Gastrocnemius medialis (tissue), 4 donors: ENCODE measurements around the gene KCTD7. TPM values are rescaled to one million over a fixed set of nuclear protein-coding genes. Genes with fewer than 3 reads are reported as not detected.
"Not testable (repeated sequence)": the region's sequence is repeated elsewhere in the genome, so short reads cannot be mapped to it uniquely, and the experiment has no call there.

ENCODE experiments used
- ATAC-seq, 2 donors: fragments of 150-250 bp; one replicate each; pipeline ENCODE4 v1.9.1; 2016
- DNase-seq, 2 donors: peaks; one replicate each; pipeline ENCODE4 v3.0.0-alpha.2; 2019
- H3K27ac ChIP-seq, 4 donors: fragments of 200-600 bp; sonication (generic); 1 replicate in 1 of 4; 2 replicates in 3 of 4; pipeline ENCODE4 v1.5.1; 2016 to 2018; ENCODE audit warnings: mild to moderate bottlenecking in 2 of 4, moderate library complexity in 1 of 4
- H3K27me3 ChIP-seq, 3 donors: fragments of 200-600 bp; sonication (generic) in 2 of 3; 1 replicate in 1 of 3; 2 replicates in 2 of 3; pipeline versions ENCODE4 v1.5.1 to v1.6.0; 2016 to 2019; ENCODE audit warnings: mild to moderate bottlenecking in 1 of 3, moderate library complexity in 1 of 3
- H3K36me3 ChIP-seq, 2 donors: fragments of 200-600 bp; sonication (generic) in 1 of 2; one replicate each; pipeline ENCODE4 v1.5.1; 2017 to 2018
- H3K4me1 ChIP-seq, 2 donors: fragments of 200-600 bp; sonication (generic) in 1 of 2; one replicate each; pipeline ENCODE4 v1.5.1; 2016 to 2017; ENCODE audit warnings: mild to moderate bottlenecking in 2 of 2
- H3K4me3 ChIP-seq, 4 donors: fragments of 200-600 bp; sonication (generic) in 3 of 4; 1 replicate in 1 of 4; 2 replicates in 3 of 4; pipeline ENCODE4 v1.5.1; 2016 to 2019; ENCODE audit warnings: mild to moderate bottlenecking in 2 of 4
- H3K9me3 ChIP-seq, 3 donors: fragments of 200-600 bp; sonication (generic) in 2 of 3; 1 replicate in 1 of 3; 2 replicates in 2 of 3; pipeline ENCODE4 v1.5.1; 2016 to 2019
- POLR2A ChIP-seq, 2 donors: fragments of 450-650 bp; IDR thresholded peaks; one replicate each; pipeline ENCODE4 v1.6.1; 2017; ENCODE audit warnings: antibody characterized with exemption in 2 of 2, mild to moderate bottlenecking in 2 of 2, moderate library complexity in 2 of 2
- in situ Hi-C, 4 donors: fragments of 200-750 bp; cut with MboI; loops; one replicate each; pipeline versions ENCODE4 v1.15.0 to v1.8.0; 2017; ENCODE audit warnings: low sequenced_read_pairs in 4 of 4
- intact Hi-C: fragments of 100-400 bp; cut with DNase I; formaldehyde crosslinking; loops from one replicate; pipeline ENCODE4 v1.15.1; 2023; ENCODE audit warnings: low total_unique reads
- total RNA-seq, 4 donors: library from RNA; depleted of rRNA; stranded (reverse); fragments of >200 nt; gene quantifications; one replicate each; pipeline versions ENCODE4 v1.1.0 to v1.2.3, GENCODE V29; 2016
- TF ChIP-seq, protein P1 (sequence below), 5 experiments: fragments of 450-650 bp in 3 of 5; fragments of 200-600 bp in 2 of 5; sonication (generic) in 2 of 5; IDR thresholded peaks in 4 of 5; conservative IDR thresholded peaks in 1 of 5; 1 replicate in 4 of 5; 2 replicates in 1 of 5; pipeline ENCODE4 v1.5.1; 2016 to 2019; ENCODE audit warnings: antibody characterized with exemption in 5 of 5, mild to moderate bottlenecking in 3 of 5, moderate library complexity in 3 of 5

Gene KCTD7
- total RNA-seq, 4 donors from 2014 or later = 3.0 to 6.0 (median 5.5) TPM

DNA sequence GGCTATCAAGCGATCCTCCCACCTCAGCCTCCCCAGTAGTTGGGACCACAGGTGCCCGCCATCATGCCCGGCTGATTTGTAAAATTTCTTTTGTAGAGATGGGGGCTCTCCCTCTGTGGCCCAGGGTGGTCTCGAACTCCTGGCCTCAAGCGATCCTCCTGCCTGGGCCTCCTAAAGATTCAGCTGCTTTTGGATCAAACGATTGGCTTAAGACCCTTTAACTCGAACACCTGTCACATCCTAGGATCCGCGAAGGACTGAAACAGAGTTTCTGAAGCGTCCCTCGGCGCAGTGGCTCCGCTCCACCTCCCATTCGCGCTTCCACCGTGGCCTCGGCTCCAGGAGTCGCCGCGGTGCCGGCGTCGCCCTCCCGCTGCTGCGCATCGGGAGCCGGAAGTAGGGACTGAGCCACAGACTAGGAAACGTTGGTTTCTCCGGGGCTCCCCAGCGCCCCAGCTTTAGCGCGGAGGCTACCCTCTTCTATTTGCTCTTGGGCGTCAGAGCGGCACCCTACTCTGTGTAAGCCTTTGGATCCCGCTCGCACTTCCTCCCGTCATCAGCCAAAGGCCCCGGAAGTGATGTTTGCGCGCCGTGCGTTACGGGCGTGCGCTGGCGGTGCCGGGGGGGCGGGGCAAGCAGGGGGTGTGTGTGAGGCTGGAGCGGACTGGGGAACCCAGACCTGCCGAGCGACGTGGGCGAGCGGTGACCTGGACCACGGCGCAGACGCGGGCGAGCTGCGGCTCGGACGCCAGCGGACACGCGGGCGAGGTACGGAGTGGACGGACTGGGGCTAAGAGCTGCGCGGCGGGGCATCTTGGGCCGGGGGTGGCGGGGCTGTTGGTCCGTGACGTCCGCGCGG lies 53.0 kb downstream of the KCTD7 start:
- peak; percentile 98 to 99 for ATAC-seq
- H3K4me1 ChIP-seq = peaks cover 12 to 20% of the 10 kb centered on the region in 2 donors

DNA sequence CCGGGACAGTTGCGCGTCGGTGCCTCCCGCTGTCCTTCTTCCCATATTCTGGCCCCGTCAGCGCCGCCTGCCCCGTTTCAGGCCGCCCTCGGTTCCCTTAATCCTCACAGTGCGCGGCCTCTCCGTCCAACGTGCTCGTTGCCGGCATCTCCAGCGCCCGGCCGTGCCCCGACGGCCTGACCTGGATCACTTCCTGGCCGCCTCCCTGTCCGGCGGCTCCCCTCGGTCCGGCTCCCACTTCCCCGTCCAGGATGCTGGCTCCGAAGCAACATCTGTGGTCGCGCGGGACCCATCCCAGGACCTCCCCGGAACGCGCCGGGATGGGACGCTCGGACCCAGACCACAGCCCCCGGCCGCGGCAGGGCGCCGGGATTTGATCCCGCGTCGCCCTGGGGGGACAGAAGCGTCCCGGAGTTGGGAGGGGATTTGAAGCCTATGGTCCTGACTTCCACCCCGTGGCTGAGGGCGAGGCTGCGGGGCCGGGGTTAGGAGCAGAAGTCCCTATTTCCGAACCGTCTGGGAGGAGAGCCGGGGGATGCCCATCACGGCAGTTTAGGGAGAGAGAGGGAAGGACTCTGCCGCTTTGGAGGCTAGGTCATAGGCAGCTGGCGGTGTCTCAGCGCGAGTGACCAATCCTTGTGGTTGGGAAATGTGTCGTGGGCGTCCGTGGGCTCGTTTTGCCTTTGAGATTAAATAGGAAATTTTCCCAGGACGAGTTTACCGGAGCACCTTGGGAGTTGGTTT lies 53.8 kb downstream of the KCTD7 start:
- intact Hi-C loops = loop anchor here (1.0 to 5.0 kb wide), 5 partner anchors 54 to 315 kb away; partner anchors contain the start of genes KCTD7, RABGEF1, SBDS and TYW1

More for the DNA sequence above, 53.0 kb downstream of the KCTD7 start:
- intact Hi-C loops (loop anchor here (1.0 to 5.0 kb wide), 6 partner anchors 25 to 316 kb away; partner anchors contain the start of genes KCTD7, RABGEF1, SBDS and TYW1), in situ Hi-C loops (no loop called here)
- Histone ChIP-seq H3K27ac (peak overlapping the region; percentile 98 to 100 (median 99)), H3K36me3 (no peaks in the 10 kb centered on the region), H3K27me3 (no peaks in the 10 kb centered on the region), H3K4me3 (peak overlapping the region; percentile 80 to 100 (median 98)), H3K9me3 (no peaks in the 10 kb centered on the region)
- DNase-seq = peak; percentile 93 to 94
- TF ChIP-seq, protein P1, sequence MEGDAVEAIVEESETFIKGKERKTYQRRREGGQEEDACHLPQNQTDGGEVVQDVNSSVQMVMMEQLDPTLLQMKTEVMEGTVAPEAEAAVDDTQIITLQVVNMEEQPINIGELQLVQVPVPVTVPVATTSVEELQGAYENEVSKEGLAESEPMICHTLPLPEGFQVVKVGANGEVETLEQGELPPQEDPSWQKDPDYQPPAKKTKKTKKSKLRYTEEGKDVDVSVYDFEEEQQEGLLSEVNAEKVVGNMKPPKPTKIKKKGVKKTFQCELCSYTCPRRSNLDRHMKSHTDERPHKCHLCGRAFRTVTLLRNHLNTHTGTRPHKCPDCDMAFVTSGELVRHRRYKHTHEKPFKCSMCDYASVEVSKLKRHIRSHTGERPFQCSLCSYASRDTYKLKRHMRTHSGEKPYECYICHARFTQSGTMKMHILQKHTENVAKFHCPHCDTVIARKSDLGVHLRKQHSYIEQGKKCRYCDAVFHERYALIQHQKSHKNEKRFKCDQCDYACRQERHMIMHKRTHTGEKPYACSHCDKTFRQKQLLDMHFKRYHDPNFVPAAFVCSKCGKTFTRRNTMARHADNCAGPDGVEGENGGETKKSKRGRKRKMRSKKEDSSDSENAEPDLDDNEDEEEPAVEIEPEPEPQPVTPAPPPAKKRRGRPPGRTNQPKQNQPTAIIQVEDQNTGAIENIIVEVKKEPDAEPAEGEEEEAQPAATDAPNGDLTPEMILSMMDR (IDR thresholded peaks at IDR 0.05 in 4 of 5, conservative IDR thresholded peaks at IDR 0.05 in 1 of 5) = peak in 1 of 5 experiments; percentile 6
- peak; percentile 95 to 96 for TF ChIP-seq POLR2A (IDR thresholded peaks at IDR 0.05)

GRCh38 chr7:66683094-66683769 lies 54.6 kb downstream of the KCTD7 start:
- Histone ChIP-seq H3K4me1 (peaks cover 12 to 20% of the 10 kb centered on the region in 2 donors), H3K4me3 (peak overlapping the region; percentile 80 to 100 (median 98)), H3K27ac (peak overlapping the region in 3 of 4 donors; percentile 99 to 100 (median 99))
- DNase-seq, H3K27me3 ChIP-seq, H3K36me3 ChIP-seq, in situ Hi-C loops, H3K9me3 ChIP-seq, ATAC-seq: not testable (repeated sequence)
- intact Hi-C loops = loop anchor here (2.0 to 5.0 kb wide), 3 partner anchors 54 to 314 kb away; partner anchors contain the start of genes KCTD7, SBDS and TYW1

More for the DNA sequence above, 53.8 kb downstream of the KCTD7 start:
- Histone ChIP-seq H3K4me3 (peak overlapping the region; percentile 80 to 100 (median 98)), H3K4me1 (peaks cover 12 to 20% of the 10 kb centered on the region in 2 donors), H3K27ac (peak overlapping the region; percentile 98 to 100 (median 99)), H3K36me3 (no peaks in the 10 kb centered on the region), H3K27me3 (no peaks in the 10 kb centered on the region), H3K9me3 (no peaks in the 10 kb centered on the region)
- TF ChIP-seq, protein P1 (IDR thresholded peaks at IDR 0.05 in 4 of 5, conservative IDR thresholded peaks at IDR 0.05 in 1 of 5) = no peak
- TF ChIP-seq POLR2A (IDR thresholded peaks at IDR 0.05) = no peak
- ATAC-seq (peak; percentile 14 to 23), DNase-seq (no peak)
- in situ Hi-C loops = no loop called here

DNA sequence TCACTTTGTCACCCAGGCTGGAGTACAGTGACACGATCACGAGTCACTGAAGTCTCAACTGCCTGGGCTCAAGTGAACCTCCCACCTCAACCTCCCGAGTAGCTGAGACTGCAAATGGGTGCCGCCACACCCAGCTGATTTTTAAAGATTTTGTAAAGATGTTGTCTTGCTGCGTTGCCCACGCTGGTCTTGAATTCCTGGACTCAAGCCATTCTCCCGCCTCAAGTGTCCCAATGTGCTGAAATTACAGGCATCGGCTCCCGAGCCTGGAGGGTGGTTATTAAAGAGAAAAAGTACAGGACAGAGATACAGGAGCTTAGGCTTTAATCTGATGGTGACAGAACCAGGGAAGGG lies 55.1 kb downstream of the KCTD7 start:
- Histone ChIP-seq H3K4me1 (peaks cover 12 to 20% of the 10 kb centered on the region in 2 donors), H3K27me3 (no peaks in the 10 kb centered on the region), H3K4me3 (no peak overlapping the region), H3K36me3 (no peaks in the 10 kb centered on the region), H3K27ac (no peak overlapping the region), H3K9me3 (no peaks in the 10 kb centered on the region)
- intact Hi-C loops (loop anchor here (2.0 to 5.0 kb wide), 3 partner anchors 55 to 314 kb away; partner anchors contain the start of genes KCTD7, SBDS and TYW1), in situ Hi-C loops (no loop called here)
- TF ChIP-seq, protein P1 (IDR thresholded peaks at IDR 0.05 in 4 of 5, conservative IDR thresholded peaks at IDR 0.05 in 1 of 5) = no peak
- TF ChIP-seq POLR2A (IDR thresholded peaks at IDR 0.05) = no peak
- ATAC-seq (no peak), DNase-seq (no peak)

DNA sequence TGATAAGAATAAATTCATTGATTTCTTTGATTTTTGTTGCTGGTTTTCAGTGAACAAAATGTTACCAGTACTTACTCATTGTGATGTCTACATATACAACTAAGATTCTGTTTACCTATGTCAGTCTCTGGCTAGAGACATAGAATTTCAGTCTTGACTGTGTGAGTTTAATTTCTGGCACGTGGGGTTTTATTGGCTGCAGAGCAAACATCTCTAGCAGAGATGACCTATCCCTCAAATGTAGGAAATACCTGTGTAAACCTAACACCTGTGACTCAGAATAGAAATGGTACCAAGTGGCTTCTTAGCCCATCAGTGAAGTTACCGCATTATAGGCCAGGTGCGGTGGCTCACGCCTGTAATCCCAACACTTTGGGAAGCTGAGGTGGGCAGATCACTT lies 57.0 kb downstream of the KCTD7 start:
- not testable (repeated sequence) for ATAC-seq
- intact Hi-C loops = loop anchor here (1.0 kb wide), 1 partner anchor 93 kb away; no protein-coding TSS in a partner anchor

More for the DNA sequence above, 57.0 kb downstream of the KCTD7 start:
- H3K27ac ChIP-seq, DNase-seq, H3K36me3 ChIP-seq, H3K4me3 ChIP-seq, H3K9me3 ChIP-seq, in situ Hi-C loops, H3K27me3 ChIP-seq: not testable (repeated sequence)
- peaks cover 12 to 19% of the 10 kb centered on the region in 2 donors for H3K4me1 ChIP-seq
